ENCODE measurements around the gene SLC25A26. TPM values are rescaled to one million over a fixed set of nuclear protein-coding genes. Genes with fewer than 3 reads are reported as not detected.
A peak's percentile ranks its signal among the peaks of the same experiment; 100 is the strongest.
"Not testable (repeated sequence)": the region's sequence is repeated elsewhere in the genome, so short reads cannot be mapped to it uniquely, and the experiment has no call there.

The SLC25A26 gene
- total RNA-seq, 4 donors from 2014 or later, result 22.0 to 33.9 (median 27.0) TPM

DNA sequence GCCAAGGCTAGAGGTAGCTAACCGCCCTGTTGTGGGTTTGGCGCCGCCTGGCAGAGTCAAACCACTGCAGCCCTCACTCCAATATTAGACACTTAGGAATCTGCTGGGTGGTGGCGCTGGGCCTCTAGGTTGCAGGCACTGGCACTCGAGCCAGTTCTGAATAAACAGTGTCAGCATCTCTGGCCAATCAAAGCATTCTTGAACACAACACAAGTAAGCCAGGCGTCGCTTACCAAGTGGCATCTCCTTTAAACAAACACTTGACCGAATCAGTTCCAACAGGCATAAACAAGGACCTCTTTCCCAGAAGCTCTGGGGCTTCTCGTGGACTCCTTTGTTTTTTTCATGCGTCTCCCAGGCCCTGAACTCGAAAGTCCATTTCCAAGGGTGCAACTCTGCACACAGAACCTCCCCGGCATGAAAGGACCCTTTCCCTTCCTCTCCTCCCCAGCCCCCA is 197.7 kb downstream of the SLC25A26 start:
- Histone ChIP-seq H3K27ac (peak overlapping the region; percentile 44 to 82 (median 74)), H3K4me3 (no peak overlapping the region), H3K27me3 (no peaks in the 10 kb centered on the region), H3K36me3 (peaks cover 0 to 26% of the 10 kb centered on the region in 2 donors), H3K9me3 (no peaks in the 10 kb centered on the region), H3K4me1 (peaks cover 3 to 84% (median 30%) of the 10 kb centered on the region in 3 donors)
- TF ChIP-seq POLR2AphosphoS5 (IDR thresholded peaks at IDR 0.05), result peak; percentile 90
- TF ChIP-seq EP300 (IDR thresholded peaks at IDR 0.05), result no peak
- TF ChIP-seq, protein P1, sequence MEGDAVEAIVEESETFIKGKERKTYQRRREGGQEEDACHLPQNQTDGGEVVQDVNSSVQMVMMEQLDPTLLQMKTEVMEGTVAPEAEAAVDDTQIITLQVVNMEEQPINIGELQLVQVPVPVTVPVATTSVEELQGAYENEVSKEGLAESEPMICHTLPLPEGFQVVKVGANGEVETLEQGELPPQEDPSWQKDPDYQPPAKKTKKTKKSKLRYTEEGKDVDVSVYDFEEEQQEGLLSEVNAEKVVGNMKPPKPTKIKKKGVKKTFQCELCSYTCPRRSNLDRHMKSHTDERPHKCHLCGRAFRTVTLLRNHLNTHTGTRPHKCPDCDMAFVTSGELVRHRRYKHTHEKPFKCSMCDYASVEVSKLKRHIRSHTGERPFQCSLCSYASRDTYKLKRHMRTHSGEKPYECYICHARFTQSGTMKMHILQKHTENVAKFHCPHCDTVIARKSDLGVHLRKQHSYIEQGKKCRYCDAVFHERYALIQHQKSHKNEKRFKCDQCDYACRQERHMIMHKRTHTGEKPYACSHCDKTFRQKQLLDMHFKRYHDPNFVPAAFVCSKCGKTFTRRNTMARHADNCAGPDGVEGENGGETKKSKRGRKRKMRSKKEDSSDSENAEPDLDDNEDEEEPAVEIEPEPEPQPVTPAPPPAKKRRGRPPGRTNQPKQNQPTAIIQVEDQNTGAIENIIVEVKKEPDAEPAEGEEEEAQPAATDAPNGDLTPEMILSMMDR (IDR thresholded peaks at IDR 0.05), result peak in 3 of 4 experiments; percentile 13 to 46 (median 16)
- TF ChIP-seq POLR2A (IDR thresholded peaks at IDR 0.05), result no peak
- WGBS, 2 donors (ENCODE audit: low coverage in 1 of 2), result 32 to 52% methylated on average over 3 to 8 of the region's 12 CpGs
- ATAC-seq, result peak; percentile 72

DNA sequence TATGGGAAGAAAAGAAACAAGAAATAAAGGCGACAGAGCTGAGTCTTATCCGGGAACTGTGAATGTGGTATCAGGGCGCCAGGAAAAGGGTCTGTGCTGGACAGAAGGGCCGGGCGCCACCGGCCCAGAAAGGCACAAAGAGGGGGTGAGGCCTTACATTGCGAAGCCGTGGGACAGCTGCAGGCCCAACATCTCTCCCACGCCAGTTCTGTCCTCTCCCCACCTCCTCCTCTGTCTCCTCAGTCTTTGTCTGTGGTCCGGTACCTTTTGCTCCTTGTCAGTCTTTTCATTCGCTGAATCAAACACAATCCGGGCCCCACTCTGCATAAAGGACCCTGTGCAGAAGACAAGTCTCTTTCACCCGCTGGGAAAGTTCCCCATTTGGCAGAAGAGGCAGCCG is 198.2 kb downstream of the SLC25A26 start:
- TF ChIP-seq, protein P1 (IDR thresholded peaks at IDR 0.05), result no peak
- TF ChIP-seq POLR2AphosphoS5 (IDR thresholded peaks at IDR 0.05) (no peak), EP300 (IDR thresholded peaks at IDR 0.05) (no peak), POLR2A (IDR thresholded peaks at IDR 0.05) (no peak)
- no peaks in the 10 kb centered on the region for H3K9me3 ChIP-seq
- H3K27ac ChIP-seq, result peak overlapping the region; percentile 44 to 82 (median 74)
- H3K27me3 ChIP-seq, result no peaks in the 10 kb centered on the region
- peaks cover 3 to 84% (median 32%) of the 10 kb centered on the region in 3 donors for H3K4me1 ChIP-seq
- WGBS, 2 donors (ENCODE audit: low coverage in 1 of 2), result 79 to 82% methylated on average over 9 to 12 of the region's 14 CpGs
- H3K4me3 ChIP-seq, result no peak overlapping the region
- H3K36me3 ChIP-seq, result peaks cover 0 to 21% of the 10 kb centered on the region in 2 donors
- no peak for ATAC-seq

DNA sequence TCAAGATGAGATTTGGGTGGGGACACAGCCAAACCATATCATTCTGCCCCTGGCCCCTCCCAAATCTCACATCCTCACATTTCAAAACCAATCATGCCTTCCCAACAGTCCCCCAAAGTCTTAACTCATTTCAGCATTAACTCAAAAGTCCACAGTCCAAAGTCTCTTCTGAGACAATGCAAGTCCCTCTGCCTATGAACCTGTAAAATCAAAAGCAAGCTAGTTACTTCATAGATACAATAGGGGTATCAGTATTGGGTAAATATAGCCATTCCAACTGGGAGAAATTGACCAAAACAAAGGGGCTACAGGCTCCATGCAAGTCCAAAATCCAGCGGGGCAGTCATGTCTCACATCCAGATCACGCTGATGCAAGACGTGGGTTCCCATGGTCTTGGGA is 200.3 kb downstream of the SLC25A26 start:
- H3K27me3 ChIP-seq, H3K36me3 ChIP-seq, H3K4me3 ChIP-seq, H3K9me3 ChIP-seq, ATAC-seq: not testable (repeated sequence)
- peaks cover 16 to 84% (median 48%) of the 10 kb centered on the region in 3 donors for H3K4me1 ChIP-seq
- peak overlapping the region in 1 of 4 donors; percentile 82 for H3K27ac ChIP-seq
- 100% methylated on average over 1 to 3 of the region's 3 CpGs for WGBS, 2 donors (ENCODE audit: low coverage in 1 of 2)

DNA sequence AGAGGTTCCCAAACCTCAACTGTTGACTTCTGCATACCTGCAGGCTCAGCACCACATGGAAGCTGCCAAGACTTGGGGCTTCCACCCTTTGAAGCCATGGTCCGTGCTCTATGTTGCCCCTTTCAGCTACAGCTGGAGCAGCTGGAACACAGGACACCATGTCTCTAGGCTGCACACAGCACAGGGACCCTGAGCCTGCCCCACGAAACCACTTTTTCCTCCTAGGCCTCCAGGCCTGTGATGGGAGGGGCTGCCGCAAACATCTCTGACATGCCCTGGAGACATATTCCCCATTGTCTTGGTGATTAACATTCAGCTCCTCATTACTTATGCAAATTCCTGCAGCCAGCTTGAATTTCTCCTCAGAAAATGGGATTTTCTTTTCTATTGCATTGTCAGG is 201.1 kb downstream of the SLC25A26 start:
- Histone ChIP-seq H3K4me1 (peaks cover 16 to 84% (median 43%) of the 10 kb centered on the region in 3 donors), H3K27ac (peak overlapping the region in 1 of 4 donors; percentile 11)
- not testable (repeated sequence) for H3K36me3 ChIP-seq, H3K4me3 ChIP-seq, H3K27me3 ChIP-seq, H3K9me3 ChIP-seq, ATAC-seq
- WGBS, 2 donors (ENCODE audit: low coverage in 1 of 2), result 90% methylated on average over 3 of the region's 3 CpGs; no CpG with 5 or more reads in 1 of the 2 donors

DNA sequence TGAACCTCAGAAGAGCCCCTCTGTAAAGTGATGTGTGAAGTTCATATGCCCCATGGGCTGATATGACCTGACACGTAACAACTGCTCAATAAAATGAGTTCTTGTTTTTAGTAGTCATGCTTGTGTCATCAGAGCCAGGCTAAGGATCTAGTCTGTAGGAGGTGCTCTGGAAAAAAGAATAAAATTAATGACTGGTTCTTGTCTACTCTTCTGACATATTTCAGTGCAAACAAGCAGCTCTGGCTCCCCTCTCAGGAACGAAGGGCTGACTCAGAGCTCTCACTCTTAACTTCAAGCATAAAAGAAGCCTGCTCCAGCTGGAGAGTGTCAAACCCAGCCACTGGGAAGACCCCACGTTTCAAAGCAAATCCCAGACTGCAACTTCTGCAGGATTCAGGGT is 203.0 kb downstream of the SLC25A26 start:
- H3K27ac ChIP-seq, result peak overlapping the region in 3 of 4 donors; percentile 64 to 80 (median 68)
- TF ChIP-seq POLR2A (IDR thresholded peaks at IDR 0.05) (no peak), POLR2AphosphoS5 (IDR thresholded peaks at IDR 0.05) (no peak), EP300 (IDR thresholded peaks at IDR 0.05) (no peak)
- TF ChIP-seq, protein P1 (IDR thresholded peaks at IDR 0.05), result no peak
- no peaks in the 10 kb centered on the region for H3K36me3 ChIP-seq
- peaks cover 27 to 84% (median 40%) of the 10 kb centered on the region in 3 donors for H3K4me1 ChIP-seq
- ATAC-seq, result peak; percentile 38
- no peaks in the 10 kb centered on the region for H3K27me3 ChIP-seq
- no peak overlapping the region for H3K4me3 ChIP-seq
- no peaks in the 10 kb centered on the region for H3K9me3 ChIP-seq
- WGBS, 2 donors (ENCODE audit: low coverage in 1 of 2), result 17 to 20% methylated on average over 1 to 2 of the region's 3 CpGs

DNA sequence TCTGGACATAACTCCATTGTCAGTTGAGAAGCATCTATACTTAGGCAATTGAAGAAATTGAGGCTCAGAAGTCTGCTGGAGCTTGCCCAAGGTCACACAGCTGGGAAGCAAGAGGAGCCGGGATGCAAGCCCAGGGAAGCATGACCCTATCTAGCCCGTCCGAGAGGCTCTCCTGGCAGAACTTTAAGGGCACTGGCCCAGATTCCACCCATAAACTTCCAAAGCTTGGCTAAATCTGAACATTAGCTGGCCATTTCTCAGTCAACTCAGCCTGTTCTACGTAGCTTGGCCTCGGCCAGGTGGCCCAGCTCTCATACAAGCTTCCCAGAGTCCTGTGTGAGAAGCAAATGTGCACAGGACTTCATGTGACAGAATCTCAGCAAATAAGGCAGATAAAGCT is 204.2 kb downstream of the SLC25A26 start:
- H3K27me3 ChIP-seq, result no peaks in the 10 kb centered on the region
- H3K9me3 ChIP-seq, result no peaks in the 10 kb centered on the region
- 17 to 46% methylated on average over 3 to 4 of the region's 5 CpGs for WGBS, 2 donors (ENCODE audit: low coverage in 1 of 2)
- no peaks in the 10 kb centered on the region for H3K36me3 ChIP-seq
- H3K27ac ChIP-seq, result peak overlapping the region; percentile 69 to 80 (median 74)
- H3K4me3 ChIP-seq, result no peak overlapping the region
- ATAC-seq, result peak; percentile 57
- peaks cover 27 to 84% (median 34%) of the 10 kb centered on the region in 3 donors for H3K4me1 ChIP-seq
- TF ChIP-seq POLR2AphosphoS5 (IDR thresholded peaks at IDR 0.05) (peak; percentile 55), POLR2A (IDR thresholded peaks at IDR 0.05) (no peak)

Measured in gastroesophageal sphincter (tissue), 4 donors.